B cell (primary cell): ENCODE data around the gene PTGDR.

ENCODE experiments used
- CTCF ChIP-seq: fragments of 200-600 bp; IDR thresholded peaks from one replicate; pipeline ENCODE4 v1.8.0; 2022; ENCODE audit warnings: antibody characterized with exemption, mild to moderate bottlenecking
- EZH2 ChIP-seq: IDR thresholded peaks from 2 replicates; pipeline ENCODE4 v1.6.1; 2012; ENCODE audit warnings: borderline replicate concordance, low read depth, mild to moderate bottlenecking, moderate library complexity, low read length; ENCODE audit not compliant: insufficient read depth, poor library complexity, severe bottlenecking

GRCh38 chr14:52315355-52315718, 47.8 kb downstream of the PTGDR start:
- TF ChIP-seq CTCF (no peak), EZH2 (no peak)
